ENCODE data around the gene RERE.

GRCh38 chr1:8396083-8396785 is 421.2 kb downstream of the RERE start:
- TF ChIP-seq CTCF (IDR thresholded peaks at IDR 0.05): no peak
- no peak for TF ChIP-seq POLR2A (IDR thresholded peaks at IDR 0.05)
